DND-41 (cell line): Measurements from ENCODE around the gene CSNK1G2.

ENCODE experiments used
- CTCF ChIP-seq: IDR thresholded peaks from 2 replicates; pipeline ENCODE4 v1.5.1; 2012; ENCODE audit warnings: borderline replicate concordance, low read length, moderate library complexity, mild to moderate bottlenecking; ENCODE audit not compliant: poor library complexity, severe bottlenecking; ENCODE audit errors: extremely low read depth
- EZH2 ChIP-seq: IDR thresholded peaks from 3 replicates; pipeline ENCODE4 v1.6.1; 2012; ENCODE audit warnings: borderline replicate concordance, low read depth, mild to moderate bottlenecking, moderate library complexity, low read length, inconsistent platforms; ENCODE audit not compliant: severe bottlenecking

- TF ChIP-seq CTCF (no peak), EZH2 (no peak)
Observed at GRCh38 chr19:1902923-1903322, 38.0 kb upstream of the CSNK1G2 start.
